ENCODE data around the gene MLLT3.

MLLT3 gene

GRCh38 chr9:20353524-20353923, 268.8 kb downstream of the MLLT3 start:
- TF ChIP-seq PPARA (CRISPR knock-in tag; IDR thresholded peaks at IDR 0.05; ENCODE audit: borderline replicate concordance) (no peak), PATZ1 (CRISPR knock-in tag; IDR thresholded peaks at IDR 0.05; ENCODE audit: borderline replicate concordance) (no peak), ZNF70 (CRISPR knock-in tag; IDR thresholded peaks at IDR 0.05) (no peak), ESRRG (CRISPR knock-in tag; IDR thresholded peaks at IDR 0.05) (no peak), ZFP30 (CRISPR knock-in tag; IDR thresholded peaks at IDR 0.05) (no peak), ARNTL (CRISPR knock-in tag; IDR thresholded peaks at IDR 0.05; ENCODE audit: borderline replicate concordance, low read depth) (no peak), ZNF8 (CRISPR knock-in tag; IDR thresholded peaks at IDR 0.05) (no peak), SNAI2 (CRISPR knock-in tag; IDR thresholded peaks at IDR 0.05) (no peak), CSDC2 (CRISPR knock-in tag; IDR thresholded peaks at IDR 0.05) (no peak), BACH2 (CRISPR knock-in tag; IDR thresholded peaks at IDR 0.05; ENCODE audit: borderline replicate concordance) (no peak), OSR1 (CRISPR knock-in tag; IDR thresholded peaks at IDR 0.05) (no peak), CSRNP3 (CRISPR knock-in tag; IDR thresholded peaks at IDR 0.05) (no peak), TCF4 (CRISPR knock-in tag; IDR thresholded peaks at IDR 0.05; ENCODE audit: borderline replicate concordance) (no peak)
- TF ChIP-seq, protein P1, sequence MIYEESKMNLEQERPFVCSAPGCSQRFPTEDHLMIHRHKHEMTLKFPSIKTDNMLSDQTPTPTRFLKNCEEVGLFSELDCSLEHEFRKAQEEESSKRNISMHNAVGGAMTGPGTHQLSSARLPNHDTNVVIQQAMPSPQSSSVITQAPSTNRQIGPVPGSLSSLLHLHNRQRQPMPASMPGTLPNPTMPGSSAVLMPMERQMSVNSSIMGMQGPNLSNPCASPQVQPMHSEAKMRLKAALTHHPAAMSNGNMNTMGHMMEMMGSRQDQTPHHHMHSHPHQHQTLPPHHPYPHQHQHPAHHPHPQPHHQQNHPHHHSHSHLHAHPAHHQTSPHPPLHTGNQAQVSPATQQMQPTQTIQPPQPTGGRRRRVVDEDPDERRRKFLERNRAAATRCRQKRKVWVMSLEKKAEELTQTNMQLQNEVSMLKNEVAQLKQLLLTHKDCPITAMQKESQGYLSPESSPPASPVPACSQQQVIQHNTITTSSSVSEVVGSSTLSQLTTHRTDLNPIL (CRISPR knock-in tag; IDR thresholded peaks at IDR 0.05; ENCODE audit: low read depth): no peak
- TF ChIP-seq, protein P2, sequence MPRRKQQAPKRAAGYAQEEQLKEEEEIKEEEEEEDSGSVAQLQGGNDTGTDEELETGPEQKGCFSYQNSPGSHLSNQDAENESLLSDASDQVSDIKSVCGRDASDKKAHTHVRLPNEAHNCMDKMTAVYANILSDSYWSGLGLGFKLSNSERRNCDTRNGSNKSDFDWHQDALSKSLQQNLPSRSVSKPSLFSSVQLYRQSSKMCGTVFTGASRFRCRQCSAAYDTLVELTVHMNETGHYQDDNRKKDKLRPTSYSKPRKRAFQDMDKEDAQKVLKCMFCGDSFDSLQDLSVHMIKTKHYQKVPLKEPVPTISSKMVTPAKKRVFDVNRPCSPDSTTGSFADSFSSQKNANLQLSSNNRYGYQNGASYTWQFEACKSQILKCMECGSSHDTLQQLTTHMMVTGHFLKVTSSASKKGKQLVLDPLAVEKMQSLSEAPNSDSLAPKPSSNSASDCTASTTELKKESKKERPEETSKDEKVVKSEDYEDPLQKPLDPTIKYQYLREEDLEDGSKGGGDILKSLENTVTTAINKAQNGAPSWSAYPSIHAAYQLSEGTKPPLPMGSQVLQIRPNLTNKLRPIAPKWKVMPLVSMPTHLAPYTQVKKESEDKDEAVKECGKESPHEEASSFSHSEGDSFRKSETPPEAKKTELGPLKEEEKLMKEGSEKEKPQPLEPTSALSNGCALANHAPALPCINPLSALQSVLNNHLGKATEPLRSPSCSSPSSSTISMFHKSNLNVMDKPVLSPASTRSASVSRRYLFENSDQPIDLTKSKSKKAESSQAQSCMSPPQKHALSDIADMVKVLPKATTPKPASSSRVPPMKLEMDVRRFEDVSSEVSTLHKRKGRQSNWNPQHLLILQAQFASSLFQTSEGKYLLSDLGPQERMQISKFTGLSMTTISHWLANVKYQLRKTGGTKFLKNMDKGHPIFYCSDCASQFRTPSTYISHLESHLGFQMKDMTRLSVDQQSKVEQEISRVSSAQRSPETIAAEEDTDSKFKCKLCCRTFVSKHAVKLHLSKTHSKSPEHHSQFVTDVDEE (CRISPR knock-in tag; IDR thresholded peaks at IDR 0.05): no peak
- ATAC-seq: no peak

DNA sequence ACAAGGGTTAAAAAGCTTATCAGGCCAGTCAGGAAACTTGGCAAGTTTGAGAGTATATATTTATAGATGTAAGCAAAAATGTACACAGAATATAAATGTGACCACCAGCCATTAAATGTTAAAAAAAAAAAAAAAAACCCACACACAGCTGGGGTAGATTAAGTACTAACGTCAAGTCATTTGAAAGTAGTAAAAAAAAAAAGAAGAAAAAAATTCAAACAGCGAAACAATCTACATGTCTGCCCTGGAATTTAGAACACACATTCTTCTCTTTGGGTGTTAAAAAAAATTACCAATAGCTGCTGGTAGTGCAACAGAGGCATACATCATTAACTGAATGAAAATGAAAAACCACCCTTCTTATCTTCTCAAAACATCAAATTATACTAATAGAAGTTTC, 269.7 kb downstream of the MLLT3 start:
- TF ChIP-seq ZFP30 (CRISPR knock-in tag; IDR thresholded peaks at IDR 0.05) (no peak), RARB (CRISPR knock-in tag; IDR thresholded peaks at IDR 0.05) (no peak), ZFP3 (CRISPR knock-in tag; IDR thresholded peaks at IDR 0.05) (no peak), PATZ1 (CRISPR knock-in tag; IDR thresholded peaks at IDR 0.05; ENCODE audit: borderline replicate concordance) (no peak), CSRNP3 (CRISPR knock-in tag; IDR thresholded peaks at IDR 0.05) (no peak), ZNF565 (CRISPR knock-in tag; conservative IDR thresholded peaks at IDR 0.05; ENCODE audit: low read depth) (no peak), PPARA (CRISPR knock-in tag; IDR thresholded peaks at IDR 0.05; ENCODE audit: borderline replicate concordance) (no peak), TOX (CRISPR knock-in tag; IDR thresholded peaks at IDR 0.05; ENCODE audit: borderline replicate concordance) (no peak), TCF4 (CRISPR knock-in tag; IDR thresholded peaks at IDR 0.05; ENCODE audit: borderline replicate concordance) (no peak), ARNTL (CRISPR knock-in tag; IDR thresholded peaks at IDR 0.05; ENCODE audit: borderline replicate concordance, low read depth) (no peak), ZNF70 (CRISPR knock-in tag; IDR thresholded peaks at IDR 0.05) (no peak)
- TF ChIP-seq, protein P1 (CRISPR knock-in tag; IDR thresholded peaks at IDR 0.05; ENCODE audit: low read depth): no peak
- TF ChIP-seq, protein P3, sequence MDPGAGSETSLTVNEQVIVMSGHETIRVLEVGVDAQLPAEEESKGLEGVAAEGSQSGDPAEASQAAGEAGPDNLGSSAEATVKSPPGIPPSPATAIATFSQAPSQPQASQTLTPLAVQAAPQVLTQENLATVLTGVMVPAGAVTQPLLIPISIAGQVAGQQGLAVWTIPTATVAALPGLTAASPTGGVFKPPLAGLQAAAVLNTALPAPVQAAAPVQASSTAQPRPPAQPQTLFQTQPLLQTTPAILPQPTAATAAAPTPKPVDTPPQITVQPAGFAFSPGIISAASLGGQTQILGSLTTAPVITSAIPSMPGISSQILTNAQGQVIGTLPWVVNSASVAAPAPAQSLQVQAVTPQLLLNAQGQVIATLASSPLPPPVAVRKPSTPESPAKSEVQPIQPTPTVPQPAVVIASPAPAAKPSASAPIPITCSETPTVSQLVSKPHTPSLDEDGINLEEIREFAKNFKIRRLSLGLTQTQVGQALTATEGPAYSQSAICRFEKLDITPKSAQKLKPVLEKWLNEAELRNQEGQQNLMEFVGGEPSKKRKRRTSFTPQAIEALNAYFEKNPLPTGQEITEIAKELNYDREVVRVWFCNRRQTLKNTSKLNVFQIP (CRISPR knock-in tag; IDR thresholded peaks at IDR 0.05; ENCODE audit: borderline replicate concordance, low read depth): no peak
- no peak for ATAC-seq

Data from SK-N-SH treated with all-trans-retinoic acid at 6 μM for 48 hours (cell line).